GM23338 (cell line): ENCODE data around the gene NUDCD2. TPM values are rescaled to one million over a fixed set of nuclear protein-coding genes. Genes with fewer than 3 reads are reported as not detected.

ENCODE experiments used
- ATAC-seq: fragments of 200-7000 bp; cut with Tn5 transposase; 3 replicates; pipeline ENCODE4 v1.9.1; 2020
- DNase-seq: peaks from one replicate; pipeline ENCODE4 v3.0.0-alpha.2; 2015; ENCODE audit warnings: low spot score
- H2AFZ ChIP-seq: fragments of 200-600 bp; sonication (generic); 2 replicates; pipeline ENCODE4 v1.8.0; 2016; ENCODE audit warnings: antibody characterized with exemption, mild to moderate bottlenecking, moderate library complexity
- H3F3A ChIP-seq: fragments of 200-600 bp; sonication (generic); replicated peaks from 2 replicates; pipeline ENCODE4 v1.8.0; 2017; ENCODE audit warnings: antibody characterized with exemption, mixed run types, low read depth
- H3K27ac ChIP-seq: fragments of 200-600 bp; sonication (generic); 2 replicates; pipeline ENCODE4 v1.6.1; 2016; ENCODE audit warnings: low read depth
- H3K27me3 ChIP-seq: fragments of 200-600 bp; sonication (generic); 2 replicates; pipeline ENCODE4 v1.8.0; 2016; ENCODE audit warnings: mild to moderate bottlenecking, mixed run types, moderate library complexity; ENCODE audit not compliant: insufficient read depth
- H3K36me3 ChIP-seq: fragments of 200-600 bp; sonication (generic); 2 replicates; pipeline ENCODE4 v1.8.0; 2016; ENCODE audit warnings: mild to moderate bottlenecking; ENCODE audit not compliant: insufficient read depth
- H3K4me1 ChIP-seq: fragments of 200-600 bp; sonication (generic); 2 replicates; pipeline ENCODE4 v1.8.0; 2016; ENCODE audit warnings: mild to moderate bottlenecking, moderate library complexity; ENCODE audit not compliant: insufficient read depth
- H3K4me2 ChIP-seq: fragments of 200-600 bp; sonication (generic); 2 replicates; pipeline ENCODE4 v1.7.1; 2017; ENCODE audit warnings: mixed run types
- H3K4me3 ChIP-seq: fragments of 200-600 bp; sonication (generic); 2 replicates; pipeline ENCODE4 v1.6.1; 2016; ENCODE audit warnings: mixed run types
- H3K79me2 ChIP-seq: fragments of 200-600 bp; sonication (generic); replicated peaks from 2 replicates; pipeline ENCODE4 v1.8.0; 2017; ENCODE audit warnings: mild to moderate bottlenecking; ENCODE audit not compliant: insufficient read depth
- H3K9me2 ChIP-seq: fragments of 200-600 bp; sonication (generic); 2 replicates; pipeline ENCODE4 v1.8.0; 2017; ENCODE audit not compliant: insufficient read depth
- H4K20me1 ChIP-seq: fragments of 200-600 bp; sonication (generic); replicated peaks from 2 replicates; pipeline ENCODE4 v1.8.0; 2017; ENCODE audit warnings: mild to moderate bottlenecking; ENCODE audit not compliant: insufficient read depth
- H3K27ac Mint-ChIP-seq: 2 replicates; pipeline ENCODE4 v1.8.0; 2020; ENCODE audit warnings: inconsistent platforms, mild to moderate bottlenecking, moderate library complexity, mixed read lengths
- H3K27me3 Mint-ChIP-seq: 3 replicates; pipeline ENCODE4 v1.8.0; 2022; ENCODE audit warnings: low read depth, mild to moderate bottlenecking, moderate library complexity, mixed read lengths, inconsistent platforms; ENCODE audit not compliant: insufficient read depth, poor library complexity
- H3K36me3 Mint-ChIP-seq: 3 replicates; pipeline ENCODE4 v1.8.0; 2021; ENCODE audit warnings: low read depth, mild to moderate bottlenecking, inconsistent platforms, moderate library complexity, mixed read lengths
- H3K4me1 Mint-ChIP-seq: 3 replicates; pipeline ENCODE4 v1.8.0; 2020; ENCODE audit warnings: mild to moderate bottlenecking, inconsistent platforms, mixed read lengths
- H3K4me3 Mint-ChIP-seq: 3 replicates; pipeline ENCODE4 v1.8.0; 2021; ENCODE audit warnings: moderate library complexity, mild to moderate bottlenecking, inconsistent platforms, mixed read lengths
- H3K9me3 Mint-ChIP-seq: 3 replicates; pipeline ENCODE4 v1.8.0; 2020; ENCODE audit warnings: moderate library complexity, mild to moderate bottlenecking, inconsistent platforms, mixed read lengths
- CTCF ChIP-seq, 2 experiments: fragments of 200-600 bp in 1 of 2; sonication (generic) in 1 of 2; conservative IDR thresholded peaks; 2 replicates each; pipeline versions ENCODE4 v1.5.1 to v1.6.1; 2016 to 2017; ENCODE audit warnings: antibody characterized with exemption in 2 of 2, low read depth in 2 of 2, mild to moderate bottlenecking in 2 of 2, moderate library complexity in 1 of 2
- EZH2phosphoT487 ChIP-seq: fragments of 200-600 bp; sonication (generic); IDR thresholded peaks from one replicate; pipeline ENCODE4 v1.8.1; 2018; ENCODE audit warnings: antibody characterized with exemption; ENCODE audit not compliant: unreplicated experiment
- JUNB ChIP-seq: IDR thresholded peaks from one replicate; pipeline ENCODE4 v1.6.1; 2016; ENCODE audit warnings: antibody characterized with exemption; ENCODE audit not compliant: unreplicated experiment
- STAT1 ChIP-seq: IDR thresholded peaks from one replicate; pipeline ENCODE4 v1.6.1; 2016; ENCODE audit warnings: antibody characterized with exemption; ENCODE audit not compliant: unreplicated experiment
- ZNF114 ChIP-seq: fragments of 250-450 bp; sonication (Bioruptor Pico); IDR thresholded peaks from 2 replicates; pipeline ENCODE4 v1.5.0; 2020; ENCODE audit warnings: mild to moderate bottlenecking, moderate library complexity
- ZNF462 ChIP-seq: fragments of 250-450 bp; sonication (Bioruptor Pico); IDR thresholded peaks from 2 replicates; pipeline ENCODE4 v1.5.0; 2020; ENCODE audit warnings: mild to moderate bottlenecking, moderate library complexity
- polyA plus RNA-seq: library from polyadenylated mRNA; unstranded; fragments of >200 nt; fragmentation: Nextera tagmentation; extraction: Ambion mirVana; gene quantifications from 2 replicates; pipeline ENCODE4 v1.2.1, GENCODE V29; 2016
- total RNA-seq: library from RNA; depleted of rRNA; stranded (reverse); fragments of >200 nt; shearing (Covaris generic); gene quantifications from 2 replicates; pipeline ENCODE4 v1.2.3, GENCODE V29; 2014

NUDCD2 gene
- total and polyA plus RNA-seq, 2 experiments from 2014 or later, result 23.2 to 123 TPM

- H4K20me1 ChIP-seq, result no peaks in the 10 kb centered on the region
- no peaks in the 10 kb centered on the region for H3K36me3 ChIP-seq
- H3K4me2 ChIP-seq, result no peak overlapping the region
- Mint-ChIP-seq H3K36me3 (no peaks in the 10 kb centered on the region), H3K27me3 (no peaks in the 10 kb centered on the region), H3K4me1 (no peaks in the 10 kb centered on the region), H3K4me3 (no peak overlapping the region), H3K9me3 (no peaks in the 10 kb centered on the region), H3K27ac (no peak overlapping the region)
- H3K9me2 ChIP-seq, result no peaks in the 10 kb centered on the region
- H2AFZ ChIP-seq, result no peak overlapping the region
- no peaks in the 10 kb centered on the region for H3K27me3 ChIP-seq
- no peak overlapping the region for H3K4me3 ChIP-seq
- H3K27ac ChIP-seq, result no peak overlapping the region
- no peak for ATAC-seq
- H3F3A ChIP-seq, result no peaks in the 10 kb centered on the region
- no peaks in the 10 kb centered on the region for H3K79me2 ChIP-seq
- no peak for DNase-seq
- no peaks in the 10 kb centered on the region for H3K4me1 ChIP-seq
- TF ChIP-seq EZH2phosphoT487 (no peak), CTCF (conservative IDR thresholded peaks at IDR 0.05; ENCODE audit: low read depth in 2 of 2) (no peak), ZNF114 (CRISPR knock-in tag) (no peak), JUNB (no peak), STAT1 (no peak)
Observed at GRCh38 chr5:163401271-163401670, 58.6 kb downstream of the NUDCD2 start.

- no peak for TF ChIP-seq ZNF462 (CRISPR knock-in tag)
- H3K27me3 ChIP-seq, result no peaks in the 10 kb centered on the region
- Mint-ChIP-seq H3K27ac (no peak overlapping the region), H3K4me1 (no peaks in the 10 kb centered on the region), H3K9me3 (no peaks in the 10 kb centered on the region), H3K36me3 (no peaks in the 10 kb centered on the region), H3K27me3 (no peaks in the 10 kb centered on the region), H3K4me3 (no peak overlapping the region)
- no peaks in the 10 kb centered on the region for H3K4me1 ChIP-seq
- H3K79me2 ChIP-seq, result no peaks in the 10 kb centered on the region
- no peak overlapping the region for H3K27ac ChIP-seq
- H3K4me3 ChIP-seq, result no peak overlapping the region
- H3K36me3 ChIP-seq, result no peaks in the 10 kb centered on the region
- no peaks in the 10 kb centered on the region for H3K9me2 ChIP-seq
- no peak overlapping the region for H3K4me2 ChIP-seq
- H3F3A ChIP-seq, result no peaks in the 10 kb centered on the region
- H4K20me1 ChIP-seq, result no peaks in the 10 kb centered on the region
- DNase-seq, result no peak
- H2AFZ ChIP-seq, result no peak overlapping the region
- no peak for ATAC-seq
Observed at GRCh38 chr5:163399923-163400322, 60.0 kb downstream of the NUDCD2 start.
